ENCODE measurements around the gene PDE6C. TPM values are rescaled to one million over a fixed set of nuclear protein-coding genes. Genes with fewer than 3 reads are reported as not detected.

PDE6C gene
- polyA plus RNA-seq, 1 donor (not counting 4 experiments of a cell fraction or from before 2014, with no cell fraction given), result not detected

DNA sequence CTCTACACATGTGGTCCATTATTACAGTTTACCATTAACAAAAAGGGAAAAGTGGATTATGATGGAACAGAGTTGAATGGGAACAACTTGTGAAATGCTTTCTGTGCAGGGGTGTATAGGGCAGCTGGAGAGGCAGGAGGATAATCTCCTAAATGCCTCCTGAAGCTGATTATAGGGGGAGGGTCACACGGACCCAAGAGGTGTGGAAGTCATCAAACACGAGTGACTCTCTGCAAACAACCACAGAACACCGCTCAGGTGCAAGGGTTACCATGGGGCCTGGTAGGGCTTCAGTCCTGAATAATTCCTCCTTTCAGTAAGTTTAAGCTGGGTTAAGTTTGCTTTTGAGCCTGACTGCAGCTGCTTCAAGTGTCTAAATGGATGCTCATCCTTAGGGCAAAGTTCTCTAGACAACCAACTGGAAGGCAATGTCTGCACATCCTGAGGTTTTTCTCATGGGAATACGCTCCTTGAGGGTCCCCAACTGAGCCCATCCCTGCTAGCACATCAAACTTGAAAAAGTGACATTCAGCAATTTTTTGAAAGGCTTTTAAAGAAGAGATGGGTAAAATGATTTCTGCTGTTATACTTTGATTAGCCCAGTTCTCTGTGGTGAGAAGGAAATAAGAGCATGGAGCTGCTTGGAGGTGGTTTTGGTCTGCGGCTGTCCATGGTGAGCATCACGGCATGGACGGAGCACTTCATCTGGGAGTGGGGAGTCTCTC is 1.9 kb downstream of the PDE6C start:
- Histone ChIP-seq H3K4me2 (ENCODE audit: control insufficient read depth, extremely low read depth, insufficient read depth, low read depth, low read length) (no peak overlapping the region), H3K9ac (ENCODE audit: control insufficient read depth, extremely low read depth, insufficient read depth, low read length) (no peak overlapping the region), H3K9me1 (ENCODE audit: control insufficient read depth, extremely low read depth, insufficient read depth, low read length) (no peaks in the 10 kb centered on the region), H2AFZ (ENCODE audit: control insufficient read depth, low read length) (no peak overlapping the region), H3K4me3 (ENCODE audit: control insufficient read depth in 2 of 3, extremely low read depth in 1 of 3, insufficient read depth in 2 of 3, low read depth in 1 of 3, low read length in 3 of 3) (no peak overlapping the region), H3K36me3 (ENCODE audit: control insufficient read depth in 2 of 2, extremely low read depth in 1 of 2, insufficient read depth in 2 of 2, low read length in 2 of 2) (no peaks in the 10 kb centered on the region), H3K27me3 (ENCODE audit: control insufficient read depth, extremely low read depth, insufficient read depth, low read length) (no peaks in the 10 kb centered on the region), H4K20me1 (ENCODE audit: control insufficient read depth, extremely low read depth, insufficient read depth, low read length) (no peaks in the 10 kb centered on the region), H3K9me3 (ENCODE audit: control insufficient read depth, low read depth, low read length) (no peaks in the 10 kb centered on the region), H3K79me2 (ENCODE audit: control insufficient read depth, insufficient read depth, low read length) (no peaks in the 10 kb centered on the region), H3K27ac (ENCODE audit: control insufficient read depth, insufficient read depth, low read length) (no peak overlapping the region), H3K4me1 (ENCODE audit: control insufficient read depth, extremely low read depth, insufficient read depth, low read length) (no peaks in the 10 kb centered on the region)
- no peak for DNase-seq (ENCODE audit: low read depth, low spot score)
- dilution Hi-C loops (cut with MboI; ENCODE audit: extremely low pct_ligation_motif_present, low sequenced_read_pairs), result no loop called here
- FAIRE-seq, result no peak
- no peak for TF ChIP-seq EZH2 (IDR thresholded peaks at IDR 0.05; ENCODE audit: low read length)

DNA sequence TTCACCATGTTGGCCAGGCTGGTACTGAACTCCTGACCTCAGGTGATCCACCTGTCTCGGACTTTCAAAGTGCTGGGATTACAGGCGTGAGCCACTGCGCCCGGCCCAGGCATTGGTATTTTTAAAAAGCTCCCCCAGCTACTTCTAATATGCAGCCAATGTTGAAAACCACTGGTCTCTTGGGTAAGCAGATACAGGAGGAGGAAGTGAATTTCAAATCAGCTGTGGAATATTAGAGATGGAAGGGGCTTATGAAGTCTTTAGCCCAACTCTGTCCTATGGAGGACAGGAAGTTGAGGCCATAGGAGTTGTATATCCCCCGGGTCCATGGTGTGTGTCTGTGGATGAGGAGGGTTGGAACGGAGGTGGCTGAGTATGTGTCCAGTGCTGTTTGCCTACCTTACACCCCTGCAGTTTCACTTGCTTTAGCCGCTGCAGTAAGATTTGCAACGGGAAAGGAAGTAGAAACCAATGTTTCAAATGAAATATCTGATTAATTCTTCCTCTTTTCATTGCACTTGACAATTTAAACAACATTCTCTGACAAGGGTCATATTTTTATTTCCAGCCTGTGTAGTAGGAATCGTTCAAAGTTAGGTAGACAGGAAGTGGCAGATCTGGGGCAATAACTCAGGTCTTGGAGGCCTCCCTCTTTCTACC is 3.4 kb downstream of the PDE6C start:
- Histone ChIP-seq H3K36me3 (ENCODE audit: control insufficient read depth in 2 of 2, extremely low read depth in 1 of 2, insufficient read depth in 2 of 2, low read length in 2 of 2) (no peaks in the 10 kb centered on the region), H2AFZ (ENCODE audit: control insufficient read depth, low read length) (no peak overlapping the region), H3K4me1 (ENCODE audit: control insufficient read depth, extremely low read depth, insufficient read depth, low read length) (no peaks in the 10 kb centered on the region), H3K27ac (ENCODE audit: control insufficient read depth, insufficient read depth, low read length) (no peak overlapping the region), H3K4me2 (ENCODE audit: control insufficient read depth, extremely low read depth, insufficient read depth, low read depth, low read length) (no peak overlapping the region), H3K9me3 (ENCODE audit: control insufficient read depth, low read depth, low read length) (no peaks in the 10 kb centered on the region), H3K9ac (ENCODE audit: control insufficient read depth, extremely low read depth, insufficient read depth, low read length) (no peak overlapping the region), H3K79me2 (ENCODE audit: control insufficient read depth, insufficient read depth, low read length) (no peaks in the 10 kb centered on the region), H3K9me1 (ENCODE audit: control insufficient read depth, extremely low read depth, insufficient read depth, low read length) (no peaks in the 10 kb centered on the region), H3K27me3 (ENCODE audit: control insufficient read depth, extremely low read depth, insufficient read depth, low read length) (no peaks in the 10 kb centered on the region), H3K4me3 (ENCODE audit: control insufficient read depth in 2 of 3, extremely low read depth in 1 of 3, insufficient read depth in 2 of 3, low read depth in 1 of 3, low read length in 3 of 3) (no peak overlapping the region), H4K20me1 (ENCODE audit: control insufficient read depth, extremely low read depth, insufficient read depth, low read length) (no peaks in the 10 kb centered on the region)
- TF ChIP-seq EZH2 (IDR thresholded peaks at IDR 0.05; ENCODE audit: low read length), result no peak
- TF ChIP-seq, protein P1, sequence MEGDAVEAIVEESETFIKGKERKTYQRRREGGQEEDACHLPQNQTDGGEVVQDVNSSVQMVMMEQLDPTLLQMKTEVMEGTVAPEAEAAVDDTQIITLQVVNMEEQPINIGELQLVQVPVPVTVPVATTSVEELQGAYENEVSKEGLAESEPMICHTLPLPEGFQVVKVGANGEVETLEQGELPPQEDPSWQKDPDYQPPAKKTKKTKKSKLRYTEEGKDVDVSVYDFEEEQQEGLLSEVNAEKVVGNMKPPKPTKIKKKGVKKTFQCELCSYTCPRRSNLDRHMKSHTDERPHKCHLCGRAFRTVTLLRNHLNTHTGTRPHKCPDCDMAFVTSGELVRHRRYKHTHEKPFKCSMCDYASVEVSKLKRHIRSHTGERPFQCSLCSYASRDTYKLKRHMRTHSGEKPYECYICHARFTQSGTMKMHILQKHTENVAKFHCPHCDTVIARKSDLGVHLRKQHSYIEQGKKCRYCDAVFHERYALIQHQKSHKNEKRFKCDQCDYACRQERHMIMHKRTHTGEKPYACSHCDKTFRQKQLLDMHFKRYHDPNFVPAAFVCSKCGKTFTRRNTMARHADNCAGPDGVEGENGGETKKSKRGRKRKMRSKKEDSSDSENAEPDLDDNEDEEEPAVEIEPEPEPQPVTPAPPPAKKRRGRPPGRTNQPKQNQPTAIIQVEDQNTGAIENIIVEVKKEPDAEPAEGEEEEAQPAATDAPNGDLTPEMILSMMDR (optimal IDR thresholded peaks at IDR 0.05 in 1 of 3, IDR thresholded peaks at IDR 0.05 in 1 of 3, conservative IDR thresholded peaks at IDR 0.05 in 1 of 3; ENCODE audit: extremely low read depth in 1 of 3, insufficient read depth in 2 of 3, low read length in 3 of 3), result no peak
- DNase-seq (ENCODE audit: low read depth, low spot score), result no peak
- FAIRE-seq, result no peak
- dilution Hi-C loops (cut with MboI; ENCODE audit: extremely low pct_ligation_motif_present, low sequenced_read_pairs), result no loop called here
